ENCODE results near the gene VPS16.

The VPS16 gene

DNA sequence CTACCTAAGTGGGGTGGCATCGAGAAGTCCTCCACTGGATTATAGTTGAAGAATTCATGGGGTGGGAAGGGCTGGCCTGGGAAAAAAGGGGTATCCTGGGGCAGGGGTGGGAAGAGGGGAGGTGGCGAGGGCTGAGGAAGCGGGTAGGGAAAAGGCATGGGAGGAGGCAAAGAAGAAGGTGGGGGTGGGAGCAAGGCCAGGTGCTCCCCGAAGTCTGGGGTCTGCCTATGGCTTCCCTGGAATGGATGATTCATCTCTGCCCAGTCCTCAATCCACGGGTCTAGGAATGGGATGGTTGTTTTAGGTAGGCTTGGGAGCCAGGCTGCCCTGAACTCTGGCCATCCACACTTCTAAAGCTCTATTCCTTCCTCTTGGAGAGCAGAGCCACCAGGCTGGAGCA, 4.5 kb upstream of the VPS16 start:
- no peak for DNase-seq

DNA sequence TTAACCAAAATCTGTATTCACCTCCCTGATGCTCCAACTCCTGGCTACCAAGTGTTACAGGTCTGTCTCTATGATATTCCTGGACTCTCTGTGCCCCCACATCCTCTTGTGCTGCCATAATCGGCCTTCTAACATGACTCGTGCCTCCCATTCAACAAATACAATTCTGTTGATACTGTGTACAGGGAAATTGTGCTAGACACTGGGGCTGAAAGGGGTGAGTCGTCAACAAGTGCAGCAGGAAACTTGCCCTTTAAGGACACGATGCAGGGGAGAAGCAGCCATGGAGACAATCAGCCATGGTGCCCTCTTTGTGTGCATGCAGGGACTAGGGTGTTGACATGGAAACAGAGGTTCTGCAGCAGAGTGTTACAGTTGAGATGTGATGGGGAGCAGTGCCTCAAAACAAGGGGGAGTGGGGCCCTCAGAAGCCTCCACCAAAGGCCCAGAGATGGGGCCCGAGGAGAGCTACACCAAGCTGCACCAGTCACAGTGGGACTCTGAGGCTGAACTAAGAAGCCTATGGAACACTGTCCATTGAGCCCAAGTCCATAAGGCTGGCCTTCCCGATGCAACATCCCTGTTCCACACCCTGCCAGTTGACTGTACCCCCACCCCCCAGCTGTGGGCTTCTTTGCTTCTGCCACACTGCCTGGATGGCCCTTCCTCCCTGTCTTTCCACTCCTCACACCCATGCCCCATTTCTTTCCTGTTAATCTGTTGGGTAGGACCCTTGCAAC, 3.2 kb upstream of the VPS16 start:
- DNase-seq: no peak

DNA sequence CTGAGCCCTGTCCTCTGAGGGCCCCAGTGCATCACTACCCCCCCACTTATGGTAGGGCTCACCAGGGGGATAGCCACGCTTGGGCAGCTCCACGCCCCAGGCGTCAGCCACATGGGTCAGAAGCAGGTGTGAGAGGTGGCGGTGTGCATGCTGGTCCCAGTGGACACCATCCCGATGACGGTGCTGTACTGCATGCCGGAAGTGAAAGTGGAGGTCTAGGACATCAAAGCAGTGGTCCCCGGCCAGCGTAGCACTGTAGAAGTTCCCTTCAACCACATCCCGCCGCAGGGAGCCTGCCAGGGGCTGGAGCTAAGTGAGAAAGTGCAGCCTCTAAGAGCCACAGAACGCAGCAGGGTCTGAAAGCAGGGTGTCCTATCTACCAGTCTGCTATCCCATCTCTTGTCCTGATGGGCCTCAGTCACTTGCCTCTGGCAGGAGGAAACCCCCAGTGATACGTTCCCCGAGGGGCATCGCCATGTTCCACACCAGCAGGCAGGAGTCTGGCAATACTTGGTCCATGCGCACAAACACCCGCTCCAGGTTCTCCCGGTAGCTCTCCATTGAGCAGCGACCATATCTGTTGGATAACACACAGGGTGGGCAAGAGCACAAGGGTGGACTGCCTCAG, 2.3 kb upstream of the VPS16 start:
- DNase-seq: no peak

DNA sequence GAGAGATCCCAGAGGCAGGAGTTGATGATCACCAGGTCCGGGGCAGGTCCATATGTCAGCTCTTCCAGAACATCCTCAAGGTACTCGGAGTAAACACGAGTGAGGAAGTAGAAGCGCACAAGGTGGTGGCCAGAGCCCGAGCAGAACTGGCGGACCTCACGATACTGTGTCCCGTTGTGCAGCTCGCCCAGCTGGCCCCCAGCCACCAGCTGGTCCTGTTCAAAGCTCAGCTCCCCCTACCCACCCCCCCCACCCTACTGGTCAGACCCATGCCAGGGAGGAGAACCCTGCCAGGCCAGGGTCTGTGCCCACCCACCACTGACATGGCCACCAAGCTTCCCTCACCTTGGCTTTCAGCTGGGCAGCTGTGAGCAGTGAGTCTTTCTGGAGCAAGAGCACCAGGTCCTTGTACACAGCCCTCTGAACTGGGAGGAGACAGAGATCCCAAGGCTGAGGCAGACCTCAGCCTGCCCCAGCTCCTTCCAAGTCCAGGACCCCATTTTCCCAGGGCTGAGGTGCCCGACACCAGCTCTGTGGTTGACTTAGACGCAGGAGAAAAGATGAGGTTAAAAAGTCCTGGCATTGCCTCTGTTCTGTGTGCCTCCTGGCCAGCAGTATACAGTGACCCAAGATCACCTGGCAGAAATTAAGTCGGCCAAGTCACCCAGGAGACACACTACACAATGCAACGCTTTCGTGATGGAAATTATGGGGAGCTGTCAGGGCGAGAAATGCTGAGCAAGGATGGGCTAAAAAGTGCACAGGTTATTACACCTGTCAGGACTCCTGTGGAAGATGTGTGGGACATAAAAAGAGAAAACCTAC, 1.5 kb upstream of the VPS16 start:
- no peak for DNase-seq

DNA sequence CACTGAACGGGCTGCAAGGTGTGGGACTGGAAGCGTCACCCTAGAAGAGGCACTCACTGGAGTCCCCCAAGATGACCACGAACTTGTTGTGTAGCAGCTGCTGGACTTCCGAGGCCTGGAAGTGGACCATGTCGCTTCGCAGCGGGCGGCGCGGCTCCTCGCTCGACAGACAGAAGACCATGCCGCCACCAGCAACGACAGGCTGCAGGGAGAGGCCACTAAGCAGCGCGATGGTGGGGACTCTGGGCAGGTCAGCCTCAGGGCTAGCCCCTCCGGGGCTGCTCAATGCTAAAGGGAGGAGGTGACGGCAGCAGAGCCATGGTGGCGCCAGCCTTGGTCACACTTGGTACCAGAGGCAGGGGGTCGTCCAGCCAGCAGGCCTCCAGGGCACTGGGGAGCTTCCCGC, 810 bp upstream of the VPS16 start:
- DNase-seq: no peak

DNA sequence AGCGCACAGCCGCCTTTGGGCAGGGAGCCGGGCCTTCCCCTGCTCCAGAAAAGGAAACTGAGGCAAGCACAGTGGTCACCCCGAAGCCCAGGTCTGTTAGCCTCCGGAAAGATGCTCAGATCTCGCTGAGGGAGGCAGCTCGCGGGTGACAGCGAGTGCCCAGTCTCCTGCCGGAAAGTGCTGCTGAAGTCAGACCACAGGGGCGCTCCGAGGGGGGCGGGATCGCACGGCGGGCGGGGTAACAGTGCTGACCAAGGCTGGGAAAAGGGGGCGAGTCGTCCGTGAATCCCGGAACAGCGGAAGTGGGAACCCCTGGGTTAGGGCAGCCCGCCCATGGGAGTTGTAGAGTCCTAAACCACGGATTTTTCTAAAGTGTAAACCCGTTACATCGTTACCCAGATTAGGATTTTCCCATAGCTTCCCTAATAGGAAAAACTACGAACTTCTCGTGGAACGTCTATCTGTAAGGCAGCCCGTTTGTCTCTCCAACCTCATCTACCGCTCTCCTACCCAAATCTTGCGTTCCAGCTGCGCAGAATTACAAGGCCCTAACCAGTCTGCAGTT, 504 bp downstream of the VPS16 start:
- peak; percentile 36 for DNase-seq

DNA sequence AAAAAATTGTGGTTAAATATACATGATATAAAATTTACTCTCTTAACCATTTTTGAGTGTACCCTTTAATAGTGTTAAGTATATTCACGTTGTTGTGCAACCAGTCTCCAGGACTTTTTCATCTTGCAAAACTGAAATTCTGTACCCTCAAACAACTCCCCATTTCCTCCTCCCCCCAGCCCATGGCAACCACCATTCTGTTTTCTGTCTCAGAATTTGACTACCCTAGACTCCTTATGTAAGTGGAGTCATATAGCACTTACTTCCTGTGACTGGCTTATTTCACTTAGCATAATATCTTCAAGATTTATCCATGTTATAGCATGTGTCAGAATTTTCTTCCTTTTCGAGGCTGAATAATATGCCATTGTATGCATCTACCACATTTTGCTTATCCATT, 5.1 kb downstream of the VPS16 start:
- peak; percentile 20 for DNase-seq

DNA sequence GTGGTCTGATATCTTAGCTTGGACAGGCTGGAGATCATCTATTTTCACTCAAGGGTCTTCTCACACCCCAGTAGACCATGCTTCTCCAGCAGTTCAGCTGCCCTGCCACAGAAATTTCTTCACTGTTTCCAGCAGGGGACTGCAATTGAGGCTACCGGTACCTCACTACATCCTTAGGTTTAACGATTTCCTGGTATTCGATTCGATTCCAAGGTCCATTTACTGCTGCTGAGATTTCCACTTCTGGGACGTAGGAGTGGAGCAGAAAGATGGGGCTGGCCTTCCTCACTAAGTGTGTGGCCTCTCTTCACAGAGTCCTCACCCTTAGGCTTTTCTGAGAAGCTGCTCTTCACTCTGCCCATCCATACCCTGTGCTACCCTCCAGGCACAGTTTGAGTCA, 6.2 kb downstream of the VPS16 start:
- DNase-seq: no peak

DNA sequence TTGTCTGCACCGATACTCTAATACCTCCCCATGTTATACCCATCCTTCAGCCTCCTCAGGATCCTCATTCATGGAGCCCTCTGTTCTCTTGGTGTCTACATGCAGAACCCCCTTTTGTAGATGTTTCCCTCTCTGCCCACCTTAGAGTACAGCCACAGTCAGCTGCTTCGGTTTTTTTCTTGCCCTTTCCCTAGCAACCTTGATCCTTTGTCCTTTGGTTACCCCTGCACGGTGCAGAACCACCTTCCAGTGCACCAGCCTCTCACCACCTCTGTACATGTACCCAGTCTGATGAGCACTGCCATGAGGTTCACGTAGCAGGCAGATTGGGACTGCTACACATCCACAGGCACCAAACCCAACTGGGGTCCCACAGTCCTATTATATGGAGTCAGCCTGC, 7.3 kb downstream of the VPS16 start:
- DNase-seq: no peak

DNA sequence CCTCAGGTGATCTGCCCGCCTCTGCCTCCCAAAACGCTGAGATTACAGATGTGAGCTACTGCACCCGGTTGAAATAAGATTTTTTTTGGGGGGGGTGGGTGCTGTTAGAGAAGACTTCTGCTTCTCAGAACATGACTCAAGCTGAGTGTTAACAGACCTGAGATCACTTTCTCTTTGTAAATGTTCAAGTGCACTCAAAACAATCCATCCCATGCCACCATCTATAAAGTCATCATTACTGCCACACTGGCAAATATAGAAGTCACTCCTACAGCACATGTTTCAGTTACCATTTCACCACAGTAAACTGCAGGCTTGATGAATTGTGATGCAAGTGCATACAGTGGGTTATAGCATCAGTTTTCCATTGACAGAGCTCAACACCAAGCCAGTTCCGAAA, 9.0 kb downstream of the VPS16 start:
- peak; percentile 11 for DNase-seq

DNA sequence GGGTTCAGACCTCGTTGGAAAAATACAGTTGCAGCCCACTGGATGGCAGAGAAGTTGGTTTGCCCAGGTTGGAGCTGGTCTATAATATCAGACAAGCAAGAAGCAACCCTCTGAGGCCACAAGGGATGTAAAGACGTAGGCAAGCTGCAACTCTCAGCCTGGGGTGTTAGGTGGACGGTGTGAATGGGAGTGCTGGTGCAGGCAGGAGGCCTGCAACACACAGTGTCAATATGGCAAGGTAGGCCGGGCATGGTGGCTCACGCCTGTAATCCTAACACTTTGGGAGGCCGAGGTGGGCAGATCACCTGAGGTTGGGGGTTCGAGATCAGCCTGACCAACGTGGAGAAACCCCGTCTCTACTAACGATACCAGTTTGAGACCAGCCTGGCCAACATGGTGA, 10.5 kb downstream of the VPS16 start:
- no peak for DNase-seq

DNA sequence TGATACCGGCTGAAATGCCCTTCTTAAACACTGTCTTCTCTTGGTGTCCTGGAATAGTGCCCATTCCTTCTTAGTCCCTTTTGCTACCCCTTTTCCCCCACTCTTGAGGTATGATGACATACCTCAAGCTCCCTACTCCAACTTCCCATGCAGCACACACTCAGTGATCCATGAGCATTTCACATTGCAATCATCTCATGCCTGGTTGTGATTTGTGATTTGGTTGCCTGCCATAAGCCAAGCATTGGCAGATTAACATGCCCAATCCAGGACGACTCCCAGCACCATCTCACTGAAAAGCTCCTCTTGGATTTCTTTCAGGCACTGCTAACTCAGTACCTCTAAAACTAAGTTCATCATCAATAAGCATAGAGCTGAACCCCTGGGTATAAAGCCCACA, 18.0 kb downstream of the VPS16 start:
- DNase-seq: no peak

DNA sequence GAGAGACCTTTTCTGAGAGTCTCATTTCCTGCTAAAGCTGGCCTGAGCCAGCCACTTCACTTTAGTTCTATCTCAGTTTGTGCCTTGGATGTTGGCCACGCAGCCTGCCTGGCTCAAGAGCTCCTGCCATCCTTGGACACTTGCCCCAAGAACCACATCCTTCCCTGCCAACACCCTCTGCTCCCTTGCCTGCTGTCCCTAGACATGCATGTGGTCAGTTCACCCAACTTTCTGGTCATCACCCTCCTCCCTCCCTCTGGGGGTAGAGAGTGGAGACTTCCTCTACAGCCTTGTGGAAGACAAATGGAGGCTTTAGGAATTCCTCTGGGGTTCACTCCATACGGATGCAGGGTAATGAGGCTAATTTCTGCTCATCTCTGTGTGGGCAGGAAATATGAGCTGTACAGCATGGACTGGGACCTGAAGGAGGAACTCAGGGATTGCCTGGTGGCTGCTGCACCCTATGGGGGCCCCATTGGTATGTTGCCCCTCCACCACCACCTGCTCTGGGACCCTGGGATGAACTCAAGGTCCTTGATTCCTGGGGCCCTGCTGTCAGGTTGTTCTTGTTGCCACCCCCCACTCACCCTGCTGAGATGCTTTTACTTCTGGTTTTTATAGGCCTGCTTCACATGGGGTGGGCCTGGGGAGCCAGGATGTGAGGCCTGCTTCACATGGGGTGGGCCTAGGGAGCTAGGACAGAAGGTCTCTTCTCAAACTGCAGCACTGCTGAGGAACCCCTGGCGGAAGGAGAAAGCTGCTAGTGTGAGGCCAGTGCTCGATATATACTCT, 19.0 kb downstream of the VPS16 start:
- DNase-seq: no peak

DNA sequence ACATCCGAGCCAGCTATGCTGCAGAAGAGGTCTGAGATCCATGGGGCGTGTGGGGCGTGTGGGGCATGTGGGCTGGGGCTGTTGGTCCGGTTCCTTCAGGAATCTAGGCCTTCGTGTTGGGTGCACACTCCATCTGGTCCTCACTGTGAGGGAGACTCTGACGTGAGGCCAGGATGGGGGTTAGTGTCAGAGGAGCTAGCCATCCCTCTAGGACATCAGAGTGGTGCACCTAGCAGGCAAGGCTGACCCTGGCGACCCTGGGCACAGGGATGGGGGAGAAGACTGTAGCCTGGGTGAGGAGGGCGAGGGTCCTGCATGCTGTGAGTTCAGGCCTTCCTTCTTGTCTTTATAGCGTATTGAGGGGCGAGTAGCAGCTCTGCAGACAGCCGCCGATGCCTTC, 24.1 kb downstream of the VPS16 start:
- no peak for DNase-seq

DNA sequence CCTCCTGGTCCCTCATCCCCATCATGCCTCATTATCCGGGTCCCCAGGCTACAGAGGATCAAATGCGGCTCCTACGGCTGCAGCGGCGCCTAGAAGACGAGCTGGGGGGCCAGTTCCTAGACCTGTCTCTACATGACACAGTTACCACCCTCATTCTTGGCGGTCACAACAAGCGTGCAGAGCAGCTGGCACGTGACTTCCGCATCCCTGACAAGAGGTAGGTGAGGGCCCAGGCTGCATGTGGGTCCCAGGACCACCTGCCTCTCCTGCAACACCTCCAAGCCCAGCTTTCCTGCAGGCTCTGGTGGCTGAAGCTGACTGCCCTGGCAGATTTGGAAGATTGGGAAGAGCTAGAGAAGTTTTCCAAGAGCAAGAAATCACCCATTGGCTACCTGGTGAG, 24.6 kb downstream of the VPS16 start:
- DNase-seq: no peak

DNA sequence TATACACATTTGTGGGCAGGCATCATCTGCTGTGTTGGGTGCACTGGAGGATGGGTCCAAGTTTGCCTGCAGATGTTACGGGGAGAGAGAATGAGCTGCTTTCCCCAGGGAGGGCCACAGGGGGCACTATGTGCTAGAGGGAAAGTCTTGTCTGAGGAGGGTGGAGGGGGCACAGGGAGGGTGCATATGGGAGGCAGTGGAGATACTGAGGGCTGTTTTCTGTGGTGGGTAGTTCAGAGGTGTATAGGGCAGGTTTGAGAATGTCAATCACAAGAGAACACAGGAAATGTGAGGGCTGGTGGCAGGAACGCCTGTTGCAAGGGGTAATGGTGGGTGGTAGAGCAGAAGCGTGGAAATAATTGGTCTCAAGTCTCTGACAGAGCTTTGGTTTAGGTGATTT, 25.1 kb downstream of the VPS16 start:
- DNase-seq: no peak

DNA sequence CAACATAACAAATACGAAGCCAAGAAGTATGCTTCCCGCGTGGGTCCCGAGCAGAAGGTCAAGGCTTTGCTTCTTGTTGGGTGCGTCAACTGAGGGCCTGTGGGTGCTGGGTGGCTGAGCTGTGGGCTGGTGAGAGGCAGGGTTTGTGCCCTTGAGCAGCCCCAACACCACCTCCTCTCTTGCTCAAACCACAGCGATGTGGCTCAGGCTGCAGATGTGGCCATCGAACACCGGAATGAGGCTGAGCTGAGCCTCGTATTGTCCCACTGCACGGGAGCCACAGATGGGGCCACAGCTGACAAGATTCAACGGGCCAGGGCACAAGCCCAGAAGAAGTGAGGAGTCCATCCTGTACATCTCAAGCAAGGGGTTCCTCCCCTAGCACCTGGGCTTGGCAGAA, 25.7 kb downstream of the VPS16 start:
- DNase-seq: no peak

DNA sequence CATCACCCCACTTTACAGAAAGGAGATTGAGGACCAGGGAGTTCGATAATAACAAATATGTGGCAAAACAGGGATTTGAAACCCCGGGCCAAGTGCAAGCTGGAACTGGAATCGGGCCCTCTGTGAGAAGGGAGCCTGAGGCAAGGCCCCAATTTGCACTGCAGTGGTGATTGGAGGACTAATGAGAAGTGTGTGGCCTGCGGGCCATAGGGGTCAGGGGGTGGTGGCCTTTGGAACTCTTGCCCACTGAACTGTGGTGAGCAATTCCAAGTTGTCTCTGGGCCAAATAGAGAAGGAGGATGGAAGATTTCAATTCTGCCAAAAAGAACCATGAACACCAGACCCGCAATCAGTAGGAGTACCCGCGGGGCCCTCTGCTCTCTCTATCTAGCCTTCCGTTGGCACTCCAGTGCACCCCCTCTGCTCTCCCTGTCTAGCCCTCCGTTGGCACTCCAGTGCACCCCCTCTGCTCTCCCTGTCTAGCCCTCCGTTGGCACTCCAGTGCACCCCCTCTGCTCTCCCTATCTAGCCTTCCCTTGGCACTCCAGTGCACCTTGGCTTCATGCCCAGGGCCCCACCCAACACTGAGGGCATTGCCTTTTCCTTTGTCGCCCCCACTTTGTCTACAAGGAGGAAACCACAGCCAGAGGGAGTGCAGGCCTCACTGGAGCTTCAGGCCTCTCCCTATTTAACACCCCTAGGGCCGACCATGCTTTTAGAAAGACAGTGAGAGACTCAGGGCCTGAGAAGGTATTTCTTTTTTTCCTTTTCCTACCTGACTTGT, 26.7 kb downstream of the VPS16 start:
- DNase-seq: no peak

DNA sequence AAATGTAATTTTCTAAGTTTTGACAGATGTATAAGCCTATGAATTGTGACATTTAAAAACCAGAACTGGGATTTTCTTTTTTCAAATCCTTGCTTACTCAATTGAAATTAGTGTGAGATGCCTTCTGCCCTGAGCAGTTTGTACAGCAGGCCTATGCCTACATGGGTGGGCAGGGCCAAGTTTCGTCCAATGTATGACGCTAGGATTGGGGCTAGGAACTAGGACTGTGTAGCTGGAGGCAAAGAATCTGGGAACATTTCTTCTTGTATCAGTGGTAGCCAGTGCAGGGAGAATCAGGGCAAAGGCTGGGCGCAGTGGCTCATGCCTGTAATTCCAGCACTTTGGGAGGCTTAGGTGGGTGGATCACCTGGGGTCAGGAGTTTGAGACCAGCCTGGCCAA, 28.8 kb downstream of the VPS16 start:
- DNase-seq: no peak

DNA sequence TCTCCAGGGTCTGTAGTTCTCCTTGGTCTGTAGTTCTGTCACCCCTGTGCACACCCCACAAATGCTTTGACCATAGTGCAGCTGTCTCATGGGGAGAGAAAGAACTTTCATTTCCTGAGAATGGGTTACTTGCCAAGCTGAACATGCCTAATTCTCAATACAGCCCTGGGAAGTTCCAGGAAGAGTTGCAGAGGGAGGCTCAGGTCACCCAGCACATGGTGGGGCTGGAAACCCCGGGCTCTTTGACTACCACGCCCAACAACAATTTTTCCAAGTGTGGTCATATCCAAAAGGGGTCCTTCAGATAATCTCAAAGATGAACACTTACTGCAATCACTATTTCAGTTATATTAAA, 30.5 kb downstream of the VPS16 start:
- DNase-seq: no peak

DNA sequence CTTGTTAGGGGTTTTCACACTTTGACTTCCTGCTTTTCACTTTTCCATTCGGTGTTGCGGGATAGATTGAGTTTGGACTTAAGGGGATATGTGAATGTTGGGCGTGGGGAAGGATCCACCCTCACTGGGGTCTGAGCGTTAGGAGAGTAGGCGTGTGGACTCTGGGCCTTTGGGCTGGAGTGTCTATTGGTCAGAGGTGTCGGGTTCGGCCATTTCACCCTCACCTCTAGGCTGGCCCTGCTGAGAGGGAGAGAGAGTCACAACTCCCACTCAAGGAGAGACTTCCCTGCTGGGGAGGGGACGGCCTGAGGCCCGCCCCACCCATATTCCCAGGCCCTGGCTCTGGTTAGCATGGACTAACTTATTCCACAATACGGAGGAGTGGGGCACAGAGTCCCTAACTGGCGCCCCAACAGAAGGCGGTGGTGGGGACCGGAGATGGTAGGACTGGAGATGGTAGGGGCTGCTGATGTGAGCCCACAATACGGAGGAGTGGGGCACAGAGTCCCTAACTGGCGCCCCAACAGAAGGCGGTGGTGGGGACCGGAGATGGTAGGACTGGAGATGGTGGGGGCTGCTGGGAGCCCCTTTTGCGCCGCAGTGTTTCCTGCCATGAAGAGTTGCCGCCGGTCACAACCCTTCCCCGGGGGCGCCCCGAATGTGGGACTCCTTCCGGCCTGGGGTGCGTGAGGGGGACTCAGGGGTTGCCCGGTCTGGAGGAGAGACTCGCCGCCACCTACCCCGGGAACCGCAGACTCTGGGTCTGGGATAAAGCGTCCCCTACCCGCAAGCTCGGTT, 31.3 kb downstream of the VPS16 start:
- DNase-seq: no peak

All from activated CD4-positive, alpha-beta T cell treated with anti-CD3 and anti-CD28 coated beads, Interleukin-2, amount 50 U/mL, for 16 hours (primary cell).